Endothelial cell of umbilical vein (primary cell): ENCODE results near the gene PLD4. TPM values are rescaled to one million over a fixed set of nuclear protein-coding genes. Genes with fewer than 3 reads are reported as not detected.

Experiments
- BruUV-seq: library from RNA; stranded (reverse); fragments of 400-500 nt; replicated peaks from 2 replicates; lab custom pipeline; 2021; lab: Mats Ljungman, UMichigan
- CTCF ChIA-PET: fragments of 300-600, 350-600 bp; sonication (Branson Sonifier 250); formaldehyde crosslinking; loops from one replicate; lab custom pipeline; 2021; ENCODE audit warnings: antibody characterized with exemption, inconsistent platforms; lab: Charles Lee
- POLR2A ChIA-PET: fragments of 300-600, 350-600 bp; sonication (Branson Sonifier 250); formaldehyde crosslinking; loops from one replicate; lab custom pipeline; 2021; ENCODE audit warnings: antibody characterized with exemption, inconsistent platforms; lab: Charles Lee
- DNase-seq: peaks from one replicate; pipeline ENCODE4 v3.0.0-alpha.2; 2011; ENCODE audit warnings: low read depth, low spot score
- FAIRE-seq: peaks from 2 replicates; lab custom pipeline; 2011; peaks lifted over from hg19 to GRCh38; lab: Jason Lieb, UNC
- H2AFZ ChIP-seq: 2 replicates; pipeline ENCODE4 v1.6.0; 2012; ENCODE audit warnings: low read depth, low read length, control low read depth, inconsistent platforms
- H3K27ac ChIP-seq: 2 replicates; pipeline ENCODE4 v1.5.1; 2011; ENCODE audit warnings: low read depth, mild to moderate bottlenecking, control low read depth, low read length, moderate library complexity; ENCODE audit not compliant: insufficient read depth
- H3K27me3 ChIP-seq, 2 experiments: 2 replicates each; pipeline versions ENCODE4 v1.6.0 to v1.6.1; 2011; ENCODE audit warnings: low read length in 2 of 2, mixed read lengths in 1 of 2; ENCODE audit not compliant: control insufficient read depth in 2 of 2, insufficient read depth in 2 of 2
- H3K36me3 ChIP-seq, 2 experiments: 2 replicates in 1 of 2; 3 replicates in 1 of 2; pipeline ENCODE4 v1.5.1; 2011; ENCODE audit warnings: low read length in 2 of 2, mild to moderate bottlenecking in 1 of 2, moderate library complexity in 1 of 2; ENCODE audit not compliant: control insufficient read depth in 2 of 2, insufficient read depth in 2 of 2; ENCODE audit errors: extremely low read depth in 1 of 2
- H3K4me1 ChIP-seq: 3 replicates; pipeline ENCODE4 v1.5.1; 2011; ENCODE audit warnings: mild to moderate bottlenecking, low read length; ENCODE audit not compliant: control insufficient read depth, insufficient read depth; ENCODE audit errors: extremely low read depth
- H3K4me2 ChIP-seq: 2 replicates; pipeline ENCODE4 v1.6.1; 2011; ENCODE audit warnings: low read length, control low read depth, mixed read lengths; ENCODE audit not compliant: insufficient read depth
- H3K4me3 ChIP-seq, 3 experiments: fragments of 200-600 bp in 1 of 3; sonication (generic), shearing (Covaris generic) in 1 of 3; replicated peaks in 1 of 3; 2 replicates each; pipeline ENCODE4 v1.5.1; 2011 to 2016; ENCODE audit warnings: control low read depth in 3 of 3, low read length in 3 of 3, mild to moderate bottlenecking in 2 of 3, inconsistent platforms in 1 of 3, low read depth in 1 of 3, moderate library complexity in 1 of 3; ENCODE audit not compliant: insufficient read depth in 1 of 3
- H3K79me2 ChIP-seq: 2 replicates; pipeline ENCODE4 v1.6.0; 2012; ENCODE audit warnings: low read length, inconsistent platforms; ENCODE audit not compliant: control insufficient read depth, insufficient read depth
- H3K9ac ChIP-seq: replicated peaks from 2 replicates; pipeline ENCODE3; 2011; ENCODE audit warnings: low read length, control low read depth; ENCODE audit not compliant: insufficient read depth; ENCODE audit errors: extremely low read depth
- H3K9me1 ChIP-seq: replicated peaks from 3 replicates; pipeline ENCODE4 v1.6.0; 2011; ENCODE audit warnings: mild to moderate bottlenecking, low read length; ENCODE audit not compliant: control insufficient read depth, insufficient read depth; ENCODE audit errors: extremely low read depth
- H3K9me3 ChIP-seq: replicated peaks from 2 replicates; pipeline ENCODE4 v1.5.1; 2012; ENCODE audit warnings: low read length, inconsistent platforms; ENCODE audit not compliant: control insufficient read depth, insufficient read depth
- H4K20me1 ChIP-seq: replicated peaks from 2 replicates; pipeline ENCODE3; 2011; ENCODE audit warnings: mild to moderate bottlenecking, low read length; ENCODE audit not compliant: control insufficient read depth, insufficient read depth; ENCODE audit errors: extremely low read depth
- EZH2 ChIP-seq: IDR thresholded peaks from 2 replicates; pipeline ENCODE4 v1.6.1; 2012; ENCODE audit warnings: borderline replicate concordance, low read depth, mild to moderate bottlenecking, moderate library complexity, low read length, inconsistent platforms; ENCODE audit not compliant: severe bottlenecking
- FOS ChIP-seq: IDR thresholded peaks from 2 replicates; pipeline ENCODE4 v1.6.1; 2011; ENCODE audit warnings: mild to moderate bottlenecking, low read length, moderate library complexity, borderline replicate concordance; ENCODE audit not compliant: insufficient read depth
- GATA2 ChIP-seq: IDR thresholded peaks from 2 replicates; pipeline ENCODE4 v1.7.0; 2011; ENCODE audit warnings: low read depth, mild to moderate bottlenecking, moderate library complexity, mixed read lengths, low read length; ENCODE audit not compliant: insufficient read length, insufficient read depth
- JUN ChIP-seq: IDR thresholded peaks from 2 replicates; pipeline ENCODE4 v1.6.1; 2011; ENCODE audit warnings: borderline replicate concordance, low read depth; ENCODE audit not compliant: insufficient read length, insufficient read depth
- MYC ChIP-seq: IDR thresholded peaks from one replicate; pipeline ENCODE4 v1.6.1; 2011; ENCODE audit warnings: mild to moderate bottlenecking, low read depth, low read length
- POLR2A ChIP-seq: IDR thresholded peaks from 2 replicates; pipeline ENCODE4 v1.6.1; 2012; ENCODE audit warnings: low read depth, mild to moderate bottlenecking, control low read depth, low read length
- POLR2AphosphoS5 ChIP-seq: IDR thresholded peaks from 2 replicates; pipeline ENCODE4 v1.6.1; 2012; ENCODE audit warnings: low read depth, mild to moderate bottlenecking, control low read depth, low read length, moderate library complexity; ENCODE audit not compliant: insufficient read depth
- dilution Hi-C: fragments of 300-500 bp; cut with MboI; formaldehyde crosslinking; loops from one replicate; pipeline ENCODE4 v1.15.0; 2019; ENCODE audit warnings: low sequenced_read_pairs; ENCODE audit not compliant: extremely low pct_ligation_motif_present
- intact Hi-C: fragments of 100-400 bp; cut with micrococcal nuclease; formaldehyde crosslinking; loops from one replicate; pipeline ENCODE4 v1.10.0; 2022
- polyA plus RNA-seq, 4 experiments: library from polyadenylated mRNA; depleted of rRNA in 3 of 4; stranded (reverse) in 3 of 4; unstranded in 1 of 4; fragments of >200 nt; gene quantifications; 2 replicates each; pipeline versions ENCODE4 v1.2.1 to v1.2.3, GENCODE V29; 2011 to 2012; ENCODE audit warnings: missing spikeins in 1 of 4
- total RNA-seq: library from RNA; stranded (reverse); gene quantifications from 2 replicates; pipeline ENCODE4 v1.2.3, GENCODE V29; 2021
- TF ChIP-seq, protein P1 (sequence below): IDR thresholded peaks from 2 replicates; pipeline ENCODE4 v1.6.1; 2011; ENCODE audit not compliant: insufficient read depth, insufficient read length
- TF ChIP-seq, protein P2 (sequence below), 2 donors: IDR thresholded peaks; 1 replicate in 1 of 2; 2 replicates in 1 of 2; pipeline ENCODE4 v1.5.1; 2011; ENCODE audit warnings: low read length in 2 of 2, mild to moderate bottlenecking in 2 of 2, moderate library complexity in 2 of 2, control low read depth in 1 of 2, inconsistent platforms in 1 of 2, low read depth in 1 of 2; ENCODE audit not compliant: insufficient read depth in 1 of 2; ENCODE audit errors: extremely low read depth in 1 of 2

PLD4 gene
- total and polyA plus RNA-seq, 2 donors (not counting 3 experiments of a cell fraction or from before 2014, with no cell fraction given): 0.01 to 0.11 TPM

DNA sequence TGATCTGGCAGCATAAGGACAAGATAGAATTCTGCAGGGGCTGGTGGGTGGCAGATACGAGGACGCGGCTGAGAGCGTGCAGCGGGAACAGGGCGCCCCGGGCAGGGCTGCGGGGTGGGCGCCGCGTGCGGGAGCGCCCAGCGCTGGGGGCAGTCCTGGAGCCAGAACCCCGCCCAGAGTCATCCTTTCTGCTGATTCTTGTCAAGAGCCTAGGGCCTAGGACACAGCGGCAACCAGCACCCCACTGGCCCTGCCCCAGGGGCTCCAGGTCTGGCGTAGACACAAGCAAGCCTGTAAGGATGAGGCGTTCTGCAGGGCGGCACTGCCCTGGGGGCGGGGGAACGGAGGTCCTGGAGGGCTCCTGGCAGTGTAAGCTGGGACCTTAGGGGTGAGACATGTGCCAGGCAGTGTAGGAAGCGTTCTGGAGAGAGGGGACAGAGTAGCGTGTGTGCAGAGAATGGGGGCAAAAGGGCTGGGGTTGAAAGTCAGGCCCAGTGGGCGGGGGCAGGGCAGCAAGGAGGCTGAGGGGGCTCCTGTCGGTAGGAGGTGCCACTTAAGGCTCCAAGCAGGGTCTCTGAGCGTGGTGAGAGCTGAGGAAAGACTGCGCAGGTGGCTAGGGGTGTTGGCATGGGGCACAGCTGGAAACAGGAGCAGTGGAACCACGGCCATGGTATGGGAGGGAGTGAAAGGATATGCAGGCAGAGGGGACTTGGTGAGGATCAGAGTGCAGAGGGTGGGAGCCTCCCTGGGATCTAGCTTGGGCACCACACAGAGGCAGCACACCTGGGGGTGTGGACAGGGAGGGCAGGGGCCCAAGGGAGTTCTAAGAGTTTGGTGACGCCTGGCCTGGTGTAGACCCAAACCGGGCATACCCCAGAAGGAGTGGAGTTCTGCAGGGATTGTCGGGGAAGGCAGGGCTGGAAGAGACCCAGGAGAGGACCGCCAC, 54.3 kb downstream of the PLD4 start:
- no peaks in the 10 kb centered on the region for H3K79me2 ChIP-seq
- no peak for FAIRE-seq
- peaks cover 16% of the 10 kb centered on the region for H3K4me1 ChIP-seq
- H3K36me3 ChIP-seq: no peaks in the 10 kb centered on the region
- no peak for DNase-seq
- H3K4me2 ChIP-seq: no peak overlapping the region
- dilution Hi-C loops (no loop called here), intact Hi-C loops (loop anchor here (5.0 to 10.0 kb wide), 2 partner anchors 214 to 323 kb away; partner anchors contain the start of gene BRF1)
- H3K9me1 ChIP-seq: no peaks in the 10 kb centered on the region
- peak overlapping the region; percentile 52 for H2AFZ ChIP-seq
- H4K20me1 ChIP-seq: no peaks in the 10 kb centered on the region
- no TSS peak for BruUV-seq
- H3K27ac ChIP-seq: no peak overlapping the region
- H3K27me3 ChIP-seq: no peaks in the 10 kb centered on the region
- H3K9me3 ChIP-seq: no peaks in the 10 kb centered on the region
- no peak overlapping the region for H3K4me3 ChIP-seq
- TF ChIP-seq JUN (no peak), EZH2 (no peak), GATA2 (no peak), POLR2A (no peak), MYC (no peak), POLR2AphosphoS5 (no peak), FOS (no peak)
- TF ChIP-seq, protein P1, sequence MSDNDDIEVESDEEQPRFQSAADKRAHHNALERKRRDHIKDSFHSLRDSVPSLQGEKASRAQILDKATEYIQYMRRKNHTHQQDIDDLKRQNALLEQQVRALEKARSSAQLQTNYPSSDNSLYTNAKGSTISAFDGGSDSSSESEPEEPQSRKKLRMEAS: no peak
- TF ChIP-seq, protein P2, sequence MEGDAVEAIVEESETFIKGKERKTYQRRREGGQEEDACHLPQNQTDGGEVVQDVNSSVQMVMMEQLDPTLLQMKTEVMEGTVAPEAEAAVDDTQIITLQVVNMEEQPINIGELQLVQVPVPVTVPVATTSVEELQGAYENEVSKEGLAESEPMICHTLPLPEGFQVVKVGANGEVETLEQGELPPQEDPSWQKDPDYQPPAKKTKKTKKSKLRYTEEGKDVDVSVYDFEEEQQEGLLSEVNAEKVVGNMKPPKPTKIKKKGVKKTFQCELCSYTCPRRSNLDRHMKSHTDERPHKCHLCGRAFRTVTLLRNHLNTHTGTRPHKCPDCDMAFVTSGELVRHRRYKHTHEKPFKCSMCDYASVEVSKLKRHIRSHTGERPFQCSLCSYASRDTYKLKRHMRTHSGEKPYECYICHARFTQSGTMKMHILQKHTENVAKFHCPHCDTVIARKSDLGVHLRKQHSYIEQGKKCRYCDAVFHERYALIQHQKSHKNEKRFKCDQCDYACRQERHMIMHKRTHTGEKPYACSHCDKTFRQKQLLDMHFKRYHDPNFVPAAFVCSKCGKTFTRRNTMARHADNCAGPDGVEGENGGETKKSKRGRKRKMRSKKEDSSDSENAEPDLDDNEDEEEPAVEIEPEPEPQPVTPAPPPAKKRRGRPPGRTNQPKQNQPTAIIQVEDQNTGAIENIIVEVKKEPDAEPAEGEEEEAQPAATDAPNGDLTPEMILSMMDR (IDR thresholded peaks at IDR 0.05; ENCODE audit: extremely low read depth in 1 of 2, insufficient read depth in 1 of 2, low read depth in 1 of 2, low read length in 2 of 2): no peak
- POLR2A ChIA-PET: interaction anchor here (0.6 kb wide), 1 partner anchor 53 kb away, joined by 6 read pairs; no protein-coding TSS in a partner anchor
- H3K9ac ChIP-seq: no peak overlapping the region
- CTCF ChIA-PET: interaction anchor here (1.1 to 1.9 kb wide), 3 partner anchors 9 to 108 kb away, joined by 3 to 14 read pairs (median 4); no protein-coding TSS in a partner anchor
